Fibroblast of villous mesenchyme (primary cell): Measurements from ENCODE around the gene RUNX1. TPM values are rescaled to one million over a fixed set of nuclear protein-coding genes. Genes with fewer than 3 reads are reported as not detected.

Source experiments
- DNase-seq: peaks from one replicate; pipeline ENCODE4 v3.0.0-alpha.2; 2010; ENCODE audit warnings: low read depth
- H3K4me3 ChIP-seq: 2 replicates; pipeline ENCODE4 v1.5.1; 2011; ENCODE audit warnings: low read depth, mild to moderate bottlenecking, low read length
- total RNA-seq: library from RNA; depleted of rRNA; stranded (reverse); fragments of >200 nt; gene quantifications from 2 replicates; pipeline ENCODE4 v1.2.3, GENCODE V29; 2012
- TF ChIP-seq, protein P1 (sequence below): IDR thresholded peaks from 2 replicates; pipeline ENCODE4 v1.5.1; 2012; ENCODE audit warnings: low read depth, mild to moderate bottlenecking, low read length; ENCODE audit not compliant: insufficient read depth

The RUNX1 gene
- total RNA-seq, 1 donor = 21.6 TPM

DNA sequence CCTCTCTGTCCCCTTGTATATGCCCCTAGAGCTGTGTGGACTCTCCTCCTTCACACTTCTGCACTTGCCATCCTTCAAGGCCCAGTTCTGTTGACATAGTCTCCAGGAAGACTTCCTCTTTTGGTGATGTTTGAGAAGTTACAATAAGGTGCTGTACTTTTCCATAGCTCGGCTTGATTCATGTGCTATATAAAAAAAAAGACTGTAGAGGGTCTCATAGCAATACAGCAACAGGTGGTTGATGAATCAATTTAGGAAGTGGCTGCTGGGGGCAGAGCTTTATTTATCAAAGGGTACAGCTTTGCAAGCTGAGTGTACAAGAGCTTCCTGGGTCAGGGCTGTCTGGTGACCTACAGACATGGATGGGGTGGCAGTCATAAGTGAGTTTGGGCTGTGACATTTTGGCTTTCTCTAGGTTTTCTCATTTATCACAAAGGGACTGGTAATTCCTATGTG lies 102.7 kb downstream of the RUNX1 start:
- TF ChIP-seq, protein P1, sequence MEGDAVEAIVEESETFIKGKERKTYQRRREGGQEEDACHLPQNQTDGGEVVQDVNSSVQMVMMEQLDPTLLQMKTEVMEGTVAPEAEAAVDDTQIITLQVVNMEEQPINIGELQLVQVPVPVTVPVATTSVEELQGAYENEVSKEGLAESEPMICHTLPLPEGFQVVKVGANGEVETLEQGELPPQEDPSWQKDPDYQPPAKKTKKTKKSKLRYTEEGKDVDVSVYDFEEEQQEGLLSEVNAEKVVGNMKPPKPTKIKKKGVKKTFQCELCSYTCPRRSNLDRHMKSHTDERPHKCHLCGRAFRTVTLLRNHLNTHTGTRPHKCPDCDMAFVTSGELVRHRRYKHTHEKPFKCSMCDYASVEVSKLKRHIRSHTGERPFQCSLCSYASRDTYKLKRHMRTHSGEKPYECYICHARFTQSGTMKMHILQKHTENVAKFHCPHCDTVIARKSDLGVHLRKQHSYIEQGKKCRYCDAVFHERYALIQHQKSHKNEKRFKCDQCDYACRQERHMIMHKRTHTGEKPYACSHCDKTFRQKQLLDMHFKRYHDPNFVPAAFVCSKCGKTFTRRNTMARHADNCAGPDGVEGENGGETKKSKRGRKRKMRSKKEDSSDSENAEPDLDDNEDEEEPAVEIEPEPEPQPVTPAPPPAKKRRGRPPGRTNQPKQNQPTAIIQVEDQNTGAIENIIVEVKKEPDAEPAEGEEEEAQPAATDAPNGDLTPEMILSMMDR = no peak
- no peak for DNase-seq
- no peak overlapping the region for H3K4me3 ChIP-seq

DNA sequence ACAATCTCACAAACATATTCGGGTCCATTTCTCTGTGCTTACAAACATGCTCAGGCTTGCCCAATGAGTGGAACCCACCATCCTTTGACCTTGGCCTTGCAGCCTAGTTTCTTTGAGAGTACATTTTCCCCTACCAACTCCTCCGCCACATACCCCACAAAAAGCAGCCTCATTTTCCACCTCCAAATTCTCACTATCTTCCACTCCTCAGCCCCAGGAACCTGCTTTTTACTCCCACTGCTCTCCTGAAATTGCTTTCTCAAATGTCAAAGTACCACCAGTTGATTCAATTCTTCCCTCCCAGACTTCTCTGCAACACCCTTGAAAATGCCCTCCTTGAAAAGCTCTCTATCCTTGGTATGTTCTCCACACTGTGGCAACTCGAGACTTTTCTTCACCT lies 103.8 kb downstream of the RUNX1 start:
- no peak for DNase-seq
- TF ChIP-seq, protein P1 = no peak
- H3K4me3 ChIP-seq = no peak overlapping the region

DNA sequence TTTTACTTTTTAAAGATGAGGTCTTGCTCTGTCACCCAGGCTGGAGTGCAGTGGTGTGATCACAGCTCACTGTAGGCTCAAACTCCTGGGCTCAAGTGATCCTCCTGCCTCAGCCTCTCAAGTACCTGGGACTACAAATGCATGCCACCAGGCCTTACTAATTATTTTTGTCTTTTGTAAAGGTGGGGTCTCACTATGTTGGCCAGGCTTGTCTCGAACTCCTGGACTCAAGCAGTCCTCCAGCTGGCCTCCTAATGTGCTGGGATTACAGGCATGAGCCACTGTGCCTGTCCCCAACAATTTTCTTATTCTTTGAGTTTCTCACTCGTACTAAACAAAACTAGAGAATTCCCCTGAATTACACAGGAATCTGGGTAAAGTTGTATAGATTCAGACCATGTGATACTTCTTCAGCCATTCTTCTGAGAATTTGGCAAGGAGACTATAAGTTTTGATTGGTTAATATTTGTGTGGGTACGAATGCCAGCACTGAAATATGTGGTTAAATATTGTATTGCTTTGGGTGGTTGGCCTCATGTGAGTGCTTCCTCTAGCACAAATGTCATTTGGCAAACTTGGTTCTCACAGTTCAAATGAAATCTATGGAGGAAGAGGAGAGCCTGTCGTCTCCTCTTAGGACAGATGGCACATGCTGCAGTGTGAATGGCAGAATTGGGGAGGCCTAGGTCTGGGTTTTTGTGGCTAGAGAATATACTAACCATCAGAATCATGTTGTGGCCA lies 104.9 kb downstream of the RUNX1 start:
- no peak for DNase-seq
- TF ChIP-seq, protein P1 = no peak
- no peak overlapping the region for H3K4me3 ChIP-seq

DNA sequence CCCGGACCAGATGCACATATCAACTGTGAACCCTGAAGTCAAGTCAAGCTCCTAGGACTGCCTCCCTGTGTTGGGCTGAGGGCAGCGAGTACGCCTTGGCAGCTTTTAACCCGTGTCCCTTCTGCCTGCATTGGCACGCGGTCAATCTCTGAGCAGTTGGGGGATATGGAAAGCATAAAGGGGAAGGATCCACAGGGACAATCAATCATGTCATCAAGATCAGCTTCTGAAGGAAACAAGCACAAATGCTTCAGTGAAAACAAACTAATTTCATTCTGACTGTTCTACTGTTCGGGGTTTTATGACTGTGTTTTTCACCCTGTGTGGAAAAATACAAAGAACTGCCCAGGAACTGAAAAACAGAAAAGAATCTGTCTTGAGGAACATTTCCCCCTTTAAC lies 106.2 kb downstream of the RUNX1 start:
- TF ChIP-seq, protein P1 = no peak
- no peak for DNase-seq
- no peak overlapping the region for H3K4me3 ChIP-seq

DNA sequence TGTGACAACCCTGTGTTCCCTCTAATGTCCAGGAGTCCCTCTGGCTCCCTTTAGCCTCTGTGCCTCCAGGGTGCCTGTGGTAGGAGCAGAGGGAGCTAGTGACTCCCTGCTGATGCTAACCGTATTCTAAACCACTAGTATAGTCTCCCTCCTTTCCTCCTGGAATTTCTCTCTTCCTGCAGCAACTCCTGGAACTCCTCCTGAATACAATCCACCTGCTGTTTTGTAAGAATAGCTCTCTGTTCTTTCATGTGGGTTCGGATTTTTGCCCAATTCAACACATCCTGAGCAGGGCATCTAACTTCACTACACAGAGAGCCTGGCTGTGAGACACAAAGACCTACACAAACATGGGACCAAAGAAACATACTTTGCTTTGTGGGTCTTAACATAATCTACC lies 107.9 kb downstream of the RUNX1 start:
- H3K4me3 ChIP-seq = no peak overlapping the region
- DNase-seq = no peak
- TF ChIP-seq, protein P1 = no peak

DNA sequence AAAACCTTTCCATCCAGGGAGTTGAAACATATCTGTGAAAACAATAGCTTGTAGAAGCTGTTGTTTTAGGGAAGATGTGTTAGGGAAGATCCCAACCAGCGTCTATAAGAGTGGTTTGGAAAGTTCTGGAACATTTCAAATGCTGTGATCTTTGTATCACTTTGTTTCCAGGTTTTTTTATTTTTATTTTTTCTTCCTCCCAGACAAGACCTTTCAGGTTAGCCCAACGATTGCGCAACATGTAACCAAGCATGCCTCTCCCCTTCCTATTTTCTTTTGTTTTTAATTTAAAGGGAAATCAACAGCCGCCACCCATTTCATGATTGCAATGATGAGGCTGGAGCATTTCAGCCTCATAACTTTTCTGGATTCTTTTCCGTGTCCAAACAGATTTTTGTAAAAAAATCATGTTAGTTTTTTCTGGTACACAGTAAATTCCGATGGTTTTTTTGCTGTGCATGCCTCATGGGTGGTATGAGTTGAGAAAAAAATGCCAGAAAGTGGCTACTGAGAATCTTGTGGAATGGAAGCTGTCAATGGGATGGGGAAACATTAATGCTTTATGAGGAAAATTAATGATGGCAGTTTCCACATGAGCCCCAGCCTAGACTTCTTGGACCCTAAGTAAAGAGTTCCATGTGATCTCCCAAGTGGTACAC lies 109.3 kb downstream of the RUNX1 start:
- TF ChIP-seq, protein P1 = no peak
- no peak overlapping the region for H3K4me3 ChIP-seq
- DNase-seq = peak; percentile 18
